H1 (cell line): ENCODE measurements around the gene PAX5. TPM values are rescaled to one million over a fixed set of nuclear protein-coding genes. Genes with fewer than 3 reads are reported as not detected.

ENCODE experiments used
- CTCF ChIA-PET: fragments of 300-600 bp; sonication (Branson Sonifier 250); formaldehyde crosslinking; loops from one replicate; lab custom pipeline; 2021; ENCODE audit not compliant: partially characterized antibody; lab: Charles Lee
- POLR2A ChIA-PET: fragments of 300-600 bp; sonication (Branson Sonifier 250); formaldehyde crosslinking; loops from one replicate; lab custom pipeline; 2021; ENCODE audit warnings: inconsistent platforms; ENCODE audit not compliant: partially characterized antibody; lab: Charles Lee
- DNase-seq, 2 experiments: peaks; one replicate each; pipeline versions ENCODE4 v3.0.0 to v3.0.0-alpha.2; 2010 to 2022; ENCODE audit warnings: low spot score in 2 of 2, low read depth in 1 of 2, mixed read lengths in 1 of 2
- FAIRE-seq: peaks from 2 replicates; lab custom pipeline; 2011; peaks lifted over from hg19 to GRCh38; lab: Jason Lieb, UNC
- H2AFZ ChIP-seq: 2 replicates; pipeline ENCODE4 v1.8.1; 2012; ENCODE audit warnings: low read length, inconsistent platforms
- H2AK5ac ChIP-seq: 2 replicates; pipeline ENCODE4 v1.6.1; 2013; ENCODE audit warnings: low read depth, low read length
- H2BK120ac ChIP-seq: replicated peaks from 2 replicates; pipeline ENCODE3; 2013; ENCODE audit warnings: low read depth, low read length, inconsistent platforms
- H2BK12ac ChIP-seq: 2 replicates; pipeline ENCODE4 v1.6.1; 2013; ENCODE audit warnings: low read depth, low read length
- H2BK15ac ChIP-seq: 2 replicates; pipeline ENCODE4 v1.6.1; 2013; ENCODE audit warnings: low read length
- H2BK20ac ChIP-seq: 2 replicates; pipeline ENCODE4 v1.6.1; 2013; ENCODE audit warnings: low read length
- H2BK5ac ChIP-seq: 2 replicates; pipeline ENCODE4 v1.6.1; 2013; ENCODE audit warnings: low read depth, low read length
- H3K14ac ChIP-seq: 2 replicates; pipeline ENCODE4 v1.6.1; 2013; ENCODE audit warnings: inconsistent platforms; ENCODE audit not compliant: insufficient read length
- H3K18ac ChIP-seq: 2 replicates; pipeline ENCODE4 v1.6.1; 2013; ENCODE audit warnings: low read length; ENCODE audit errors: extremely low read depth
- H3K23ac ChIP-seq: 2 replicates; pipeline ENCODE4 v1.6.1; 2013; ENCODE audit warnings: inconsistent platforms; ENCODE audit not compliant: insufficient read length
- H3K23me2 ChIP-seq: 2 replicates; pipeline ENCODE4 v1.6.1; 2013; ENCODE audit warnings: low read depth, low read length
- H3K27ac ChIP-seq: 2 replicates; pipeline ENCODE4 v1.6.1; 2011; ENCODE audit warnings: low read depth, low read length, inconsistent platforms
- H3K27me3 ChIP-seq, 4 experiments: replicated peaks in 1 of 4; 1 replicate in 1 of 4; 2 replicates in 3 of 4; pipeline versions ENCODE4 v1.6.1 to v1.8.1; 2011 to 2013; ENCODE audit warnings: low read length in 3 of 4, mild to moderate bottlenecking in 3 of 4, inconsistent platforms in 2 of 4, mixed read lengths in 2 of 4, moderate library complexity in 1 of 4; ENCODE audit not compliant: control insufficient read depth in 3 of 4, insufficient read depth in 3 of 4; ENCODE audit errors: extremely low read depth in 1 of 4
- H3K36me3 ChIP-seq, 4 experiments: 2 replicates each; pipeline versions ENCODE4 v1.6.1 to v1.8.1; 2011 to 2013; ENCODE audit warnings: mild to moderate bottlenecking in 4 of 4, low read length in 3 of 4, moderate library complexity in 2 of 4, control low read depth in 1 of 4, inconsistent platforms in 1 of 4; ENCODE audit not compliant: insufficient read depth in 4 of 4, control insufficient read depth in 2 of 4
- H3K4ac ChIP-seq: replicated peaks from 2 replicates; pipeline ENCODE3; 2013; ENCODE audit warnings: low read length, low read depth, mixed read lengths, inconsistent platforms; ENCODE audit not compliant: insufficient read length
- H3K4me1 ChIP-seq, 4 experiments: replicated peaks in 1 of 4; 1 replicate in 1 of 4; 2 replicates in 3 of 4; pipeline versions ENCODE4 v1.6.1 to v1.8.1; 2011 to 2013; ENCODE audit warnings: low read length in 3 of 4, inconsistent platforms in 2 of 4, mixed read lengths in 1 of 4; ENCODE audit not compliant: insufficient read depth in 4 of 4, control insufficient read depth in 3 of 4
- H3K4me2 ChIP-seq, 2 experiments: 2 replicates each; pipeline versions ENCODE4 v1.6.1 to v1.8.1; 2011 to 2013; ENCODE audit warnings: low read depth in 2 of 2, low read length in 2 of 2, control low read depth in 1 of 2, inconsistent platforms in 1 of 2, mild to moderate bottlenecking in 1 of 2; ENCODE audit not compliant: insufficient read depth in 1 of 2
- H3K4me3 ChIP-seq, 4 experiments: fragments of 200-600, 300-600 bp in 1 of 4; sonication (generic), shearing (Covaris generic), sonication (Bioruptor Twin) in 1 of 4; 2 replicates each; pipeline versions ENCODE4 v1.5.1 to v1.8.1; 2011 to 2016; ENCODE audit warnings: low read length in 4 of 4, low read depth in 3 of 4, control low read depth in 2 of 4, inconsistent platforms in 2 of 4, mild to moderate bottlenecking in 2 of 4, mixed read lengths in 1 of 4, moderate library complexity in 1 of 4; ENCODE audit not compliant: insufficient read depth in 2 of 4; ENCODE audit errors: extremely low read depth in 1 of 4
- H3K56ac ChIP-seq: replicated peaks from 2 replicates; pipeline ENCODE3; 2013; ENCODE audit warnings: low read depth, mild to moderate bottlenecking, mixed read lengths, low read length, inconsistent platforms; ENCODE audit not compliant: insufficient read length
- H3K79me1 ChIP-seq: 2 replicates; pipeline ENCODE4 v1.6.1; 2013; ENCODE audit warnings: low read depth, low read length, control low read depth
- H3K79me2 ChIP-seq, 2 experiments: 2 replicates each; pipeline versions ENCODE4 v1.6.1 to v1.8.1; 2012 to 2013; ENCODE audit warnings: low read length in 2 of 2, mild to moderate bottlenecking in 2 of 2, inconsistent platforms in 1 of 2; ENCODE audit not compliant: insufficient read depth in 2 of 2, control insufficient read depth in 1 of 2
- H3K9ac ChIP-seq, 4 experiments: replicated peaks in 1 of 4; 1 replicate in 1 of 4; 2 replicates in 3 of 4; pipeline versions ENCODE4 v1.6.1 to v1.8.1; 2011 to 2013; ENCODE audit warnings: low read depth in 3 of 4, low read length in 3 of 4, control low read depth in 2 of 4, mild to moderate bottlenecking in 2 of 4, moderate library complexity in 2 of 4, inconsistent platforms in 1 of 4; ENCODE audit errors: extremely low read depth in 1 of 4
- H3K9me3 ChIP-seq, 2 experiments: 2 replicates each; pipeline versions ENCODE4 v1.6.1 to v1.8.1; 2012 to 2013; ENCODE audit warnings: mild to moderate bottlenecking in 2 of 2, moderate library complexity in 2 of 2, control low read depth in 1 of 2, inconsistent platforms in 1 of 2, low read depth in 1 of 2, low read length in 1 of 2, mixed read lengths in 1 of 2; ENCODE audit not compliant: insufficient read depth in 2 of 2
- H4K20me1 ChIP-seq, 2 experiments: replicated peaks in 1 of 2; 2 replicates each; pipeline versions ENCODE3 to v1.8.1; 2011 to 2013; ENCODE audit warnings: inconsistent platforms in 2 of 2, low read length in 2 of 2, mild to moderate bottlenecking in 1 of 2; ENCODE audit not compliant: insufficient read depth in 2 of 2, control insufficient read depth in 1 of 2
- H4K5ac ChIP-seq: 2 replicates; pipeline ENCODE4 v1.6.1; 2013; ENCODE audit warnings: low read length, low read depth, mixed read lengths, inconsistent platforms; ENCODE audit not compliant: insufficient read length
- H4K8ac ChIP-seq: 2 replicates; pipeline ENCODE4 v1.8.0; 2013; ENCODE audit warnings: mild to moderate bottlenecking, moderate library complexity, low read length, inconsistent platforms; ENCODE audit not compliant: insufficient read depth; ENCODE audit errors: extremely low read depth
- H4K91ac ChIP-seq: replicated peaks from 2 replicates; pipeline ENCODE3; 2013; ENCODE audit warnings: low read length, mixed read lengths, inconsistent platforms; ENCODE audit not compliant: insufficient read length
- CEBPB ChIP-seq: IDR thresholded peaks from 2 replicates; pipeline ENCODE4 v1.6.1; 2012; ENCODE audit warnings: low read depth, low read length
- HDAC6 ChIP-seq: IDR thresholded peaks from one replicate; pipeline ENCODE4 v1.7.1; 2012; ENCODE audit warnings: low read depth, mild to moderate bottlenecking, inconsistent platforms, low read length, moderate library complexity
- KDM1A ChIP-seq: fragments of 200-600, 300-600 bp; sonication (generic); IDR thresholded peaks from 2 replicates; pipeline ENCODE4 v1.7.1; 2016; ENCODE audit warnings: mild to moderate bottlenecking, low read length, borderline replicate concordance
- SP1 ChIP-seq: IDR thresholded peaks from 2 replicates; pipeline ENCODE4 v1.6.1; 2011; ENCODE audit warnings: low read depth, low read length
- WGBS, 2 experiments: shearing (Covaris generic) in 1 of 2; methylation state at CpG; one replicate each; pipeline versions ENCODE4 v1.1.6 to v1.1.7; 2013 to 2015; ENCODE audit warnings: low lambda C conversion rate in 2 of 2, mixed read lengths in 2 of 2, inconsistent platforms in 1 of 2, low coverage in 1 of 2, missing lambda C conversion rate in 1 of 2; ENCODE audit not compliant: insufficient replicate concordance in 2 of 2, insufficient coverage in 1 of 2, insufficient read length in 1 of 2; ENCODE audit errors: extremely low coverage in 1 of 2, missing lambda C conversion rate in 1 of 2; 5-methylcytosine and 5-hydroxymethylcytosine counted together
- polyA plus RNA-seq, 7 experiments: library from polyadenylated mRNA; depleted of rRNA in 3 of 7; stranded (reverse) in 5 of 7; unstranded in 2 of 7; fragments of >200 nt in 5 of 7; fragments of 200-250 nt in 2 of 7; gene quantifications; 1 replicate in 5 of 7; 2 replicates in 1 of 7; 4 replicates in 1 of 7; pipeline versions ENCODE4 v1.2.1 to v1.2.3, GENCODE V29; 2011 to 2013; ENCODE audit warnings: missing spikeins in 2 of 7, mixed read lengths in 2 of 7
- total RNA-seq: library from RNA; stranded (reverse); fragmentation: NEBNext Ultra II Directional; extraction: Animal tissue kit (Norgen Biotek cat#: 25700); gene quantifications from 2 replicates; pipeline ENCODE4 v1.2.1, GENCODE V29; 2021

PAX5 gene
- total and polyA plus RNA-seq, 2 of the 8 experiments (the other 6 are each of a cell fraction or from before 2014, with no cell fraction given): 0.29 to 0.43 TPM

DNA sequence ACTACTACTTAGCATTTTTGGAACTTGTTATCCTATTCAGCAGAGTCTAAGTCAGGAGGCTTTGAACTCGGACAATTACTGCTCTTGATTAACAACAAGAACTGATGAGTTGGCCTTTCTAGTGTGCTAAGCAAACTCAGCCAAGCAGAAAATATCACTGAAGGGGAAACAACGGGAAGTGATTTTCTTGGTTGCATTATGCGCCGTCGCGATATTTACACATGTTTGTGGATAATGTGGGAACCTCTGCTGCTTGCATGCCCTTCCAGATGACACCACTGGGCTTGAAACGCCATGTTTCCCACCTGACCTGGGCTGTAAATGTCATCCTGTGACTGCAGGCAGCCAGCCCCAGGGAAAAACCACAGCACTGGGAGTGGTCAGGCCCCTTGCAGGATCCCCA, 205.5 kb downstream of the PAX5 start:
- H3K79me1 ChIP-seq: no peaks in the 10 kb centered on the region
- no peak overlapping the region for H4K8ac ChIP-seq
- no peaks in the 10 kb centered on the region for H3K23me2 ChIP-seq
- no peak overlapping the region for H3K56ac ChIP-seq
- no peak overlapping the region for H2AFZ ChIP-seq
- TF ChIP-seq HDAC6 (no peak), SP1 (no peak), CEBPB (no peak), KDM1A (no peak)
- H2BK120ac ChIP-seq: no peak overlapping the region
- no peaks in the 10 kb centered on the region for H3K27me3 ChIP-seq
- H4K5ac ChIP-seq: no peak overlapping the region
- H3K27ac ChIP-seq: no peak overlapping the region
- H4K20me1 ChIP-seq: peaks cover 0 to 1% of the 10 kb centered on the region in 2 experiments
- no peak overlapping the region for H4K91ac ChIP-seq
- ChIA-PET CTCF (interaction anchor here (0.9 to 1.6 kb wide), 3 partner anchors 12 to 26 kb away, joined by 3 read pairs; no protein-coding TSS in a partner anchor), POLR2A (no interaction called here)
- no peak for DNase-seq
- no peak overlapping the region for H3K4me2 ChIP-seq
- no peak overlapping the region for H2BK12ac ChIP-seq
- H3K36me3 ChIP-seq: no peaks in the 10 kb centered on the region
- H2BK20ac ChIP-seq: no peak overlapping the region
- H3K9me3 ChIP-seq: no peaks in the 10 kb centered on the region
- peaks cover 0 to 6% (median 0%) of the 10 kb centered on the region in 4 experiments; a peak in 2 of 7 replicates for H3K4me1 ChIP-seq
- FAIRE-seq: no peak
- no peaks in the 10 kb centered on the region for H3K79me2 ChIP-seq
- H2BK5ac ChIP-seq: no peak overlapping the region
- H3K4ac ChIP-seq: no peak overlapping the region
- no peak overlapping the region for H3K4me3 ChIP-seq
- H3K18ac ChIP-seq: no peak overlapping the region
- H2AK5ac ChIP-seq: no peak overlapping the region
- no peak overlapping the region for H3K14ac ChIP-seq
- H2BK15ac ChIP-seq: no peak overlapping the region
- 93% methylated on average over 7 of the region's 7 CpGs; no CpG with 5 or more reads in 1 of the 2 experiments for WGBS, 2 experiments
- H3K9ac ChIP-seq: no peak overlapping the region
- no peak overlapping the region for H3K23ac ChIP-seq
